Upper lobe of left lung (tissue), 4 donors: Measurements from ENCODE around the gene FAAH.

Experiments
- POLR2A ChIP-seq, 4 donors: fragments of 450-650 bp; IDR thresholded peaks; one replicate each; pipeline ENCODE4 v1.5.1; 2016 to 2017; ENCODE audit warnings: antibody characterized with exemption in 4 of 4, mild to moderate bottlenecking in 2 of 4
- TF ChIP-seq, protein P1 (sequence below), 6 experiments: fragments of 450-650 bp in 4 of 6; fragments of 200-600 bp in 2 of 6; sonication (generic) in 2 of 6; IDR thresholded peaks; one replicate each; pipeline ENCODE4 v1.5.1; 2016 to 2019; ENCODE audit warnings: antibody characterized with exemption in 6 of 6

- TF ChIP-seq, protein P1, sequence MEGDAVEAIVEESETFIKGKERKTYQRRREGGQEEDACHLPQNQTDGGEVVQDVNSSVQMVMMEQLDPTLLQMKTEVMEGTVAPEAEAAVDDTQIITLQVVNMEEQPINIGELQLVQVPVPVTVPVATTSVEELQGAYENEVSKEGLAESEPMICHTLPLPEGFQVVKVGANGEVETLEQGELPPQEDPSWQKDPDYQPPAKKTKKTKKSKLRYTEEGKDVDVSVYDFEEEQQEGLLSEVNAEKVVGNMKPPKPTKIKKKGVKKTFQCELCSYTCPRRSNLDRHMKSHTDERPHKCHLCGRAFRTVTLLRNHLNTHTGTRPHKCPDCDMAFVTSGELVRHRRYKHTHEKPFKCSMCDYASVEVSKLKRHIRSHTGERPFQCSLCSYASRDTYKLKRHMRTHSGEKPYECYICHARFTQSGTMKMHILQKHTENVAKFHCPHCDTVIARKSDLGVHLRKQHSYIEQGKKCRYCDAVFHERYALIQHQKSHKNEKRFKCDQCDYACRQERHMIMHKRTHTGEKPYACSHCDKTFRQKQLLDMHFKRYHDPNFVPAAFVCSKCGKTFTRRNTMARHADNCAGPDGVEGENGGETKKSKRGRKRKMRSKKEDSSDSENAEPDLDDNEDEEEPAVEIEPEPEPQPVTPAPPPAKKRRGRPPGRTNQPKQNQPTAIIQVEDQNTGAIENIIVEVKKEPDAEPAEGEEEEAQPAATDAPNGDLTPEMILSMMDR (IDR thresholded peaks at IDR 0.05): no peak
- TF ChIP-seq POLR2A (IDR thresholded peaks at IDR 0.05): no peak
Observed at GRCh38 chr1:46411010-46411405, 16.9 kb downstream of the FAAH start.
